NCI-H2171 (cell line): ENCODE data around the gene TIFAB.

Experiments used
- DNase-seq: peaks from one replicate; lab custom pipeline; 2025; lab: John Stamatoyannopoulos, UW

Gene TIFAB

DNA sequence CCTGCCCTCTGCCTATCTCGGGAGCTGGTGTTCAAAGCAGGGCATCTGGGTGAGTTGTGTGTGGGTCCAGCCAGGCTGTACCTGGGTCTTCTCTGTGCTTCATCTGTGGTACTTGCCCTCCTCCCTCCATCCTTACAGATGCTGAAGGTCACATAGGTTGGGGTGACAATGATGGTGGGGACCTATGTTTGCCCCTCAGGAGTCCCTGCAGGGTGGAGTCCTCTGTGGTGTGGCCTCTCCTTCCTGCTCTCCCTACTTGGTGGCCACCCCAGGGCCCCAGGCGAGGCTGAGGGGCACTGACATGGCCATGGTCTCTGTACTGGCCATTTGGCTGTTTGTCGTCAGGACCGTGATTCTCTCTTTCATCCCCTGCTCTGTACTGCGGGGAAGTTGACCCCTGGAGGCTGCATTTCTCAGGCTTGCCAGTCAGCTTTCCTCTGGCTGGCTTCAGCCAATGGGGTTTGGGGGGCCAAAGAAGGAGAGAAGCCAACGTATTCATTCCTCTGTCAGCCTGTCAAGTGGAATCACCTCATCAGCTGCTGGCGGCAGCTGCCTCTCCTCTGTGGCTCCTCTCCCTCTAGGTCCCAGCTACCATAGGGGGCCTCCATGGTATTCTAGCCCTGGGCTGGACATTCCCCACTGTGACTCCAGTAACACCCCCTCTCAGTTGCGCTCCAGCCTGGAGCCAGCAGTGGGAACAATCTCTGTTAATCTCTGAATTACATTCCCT, 9.6 kb downstream of the TIFAB start:
- DNase-seq: no peak

DNA sequence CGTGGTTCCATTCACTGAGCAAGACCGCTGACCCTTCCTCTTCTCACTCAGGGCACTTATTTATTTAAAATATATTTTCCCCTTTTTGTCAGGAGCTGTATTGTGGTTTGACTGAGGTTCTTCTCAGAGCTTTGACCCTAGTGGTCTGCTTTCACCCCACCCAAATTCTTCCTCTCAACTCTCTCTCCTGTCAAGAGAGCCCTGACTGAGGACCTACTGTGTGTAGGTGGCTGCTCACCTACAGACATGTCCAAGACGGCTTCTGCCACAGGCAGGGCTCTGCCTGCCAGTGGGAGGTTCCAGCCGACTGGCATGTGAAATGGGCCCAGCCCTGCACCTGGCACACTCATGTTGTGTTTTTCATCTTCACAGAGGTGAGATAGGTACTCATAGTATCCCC, 10.2 kb downstream of the TIFAB start:
- DNase-seq: no peak

DNA sequence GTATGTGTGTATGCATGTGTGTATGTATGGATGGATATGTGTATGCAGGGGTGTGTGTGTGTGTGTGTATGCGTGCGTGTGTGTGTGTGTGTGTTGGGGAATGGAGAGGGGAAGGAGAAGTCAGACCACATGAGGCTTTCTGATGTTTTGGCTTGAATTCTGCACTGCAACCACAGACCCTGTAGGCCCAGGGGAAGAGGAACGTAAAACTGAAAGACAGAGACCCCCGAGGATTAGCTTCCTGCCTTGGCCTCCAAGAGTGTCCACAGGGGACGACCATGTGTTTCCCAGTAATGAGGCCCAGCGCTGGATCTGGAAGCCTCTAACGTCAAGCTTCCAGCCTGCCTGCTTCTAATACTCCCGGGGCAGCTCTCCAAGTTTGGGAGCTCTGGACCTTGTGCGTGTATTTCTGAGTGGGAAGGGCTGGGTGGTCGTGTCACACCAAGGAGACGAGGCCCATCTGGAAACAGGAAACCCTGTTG, 10.8 kb downstream of the TIFAB start:
- no peak for DNase-seq

DNA sequence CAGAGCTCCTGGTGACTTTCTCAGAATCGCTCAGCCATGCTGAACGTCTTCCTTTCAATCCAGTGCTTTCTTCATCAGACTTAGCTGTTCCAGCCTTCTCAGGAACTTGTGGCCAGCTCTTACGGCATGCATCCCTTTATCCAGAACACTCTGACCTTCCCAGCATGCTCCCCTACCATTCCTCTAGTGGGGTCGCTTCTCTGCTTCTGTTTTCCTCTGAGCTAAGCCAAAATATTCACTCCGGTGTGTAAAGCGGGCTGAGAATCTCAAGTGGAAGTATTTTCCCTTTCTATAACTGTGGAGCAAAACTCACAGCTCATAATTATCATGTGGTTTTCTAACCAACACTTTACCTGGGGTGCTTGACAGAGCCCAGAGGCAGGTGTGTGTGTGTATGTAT, 11.2 kb downstream of the TIFAB start:
- DNase-seq: no peak

DNA sequence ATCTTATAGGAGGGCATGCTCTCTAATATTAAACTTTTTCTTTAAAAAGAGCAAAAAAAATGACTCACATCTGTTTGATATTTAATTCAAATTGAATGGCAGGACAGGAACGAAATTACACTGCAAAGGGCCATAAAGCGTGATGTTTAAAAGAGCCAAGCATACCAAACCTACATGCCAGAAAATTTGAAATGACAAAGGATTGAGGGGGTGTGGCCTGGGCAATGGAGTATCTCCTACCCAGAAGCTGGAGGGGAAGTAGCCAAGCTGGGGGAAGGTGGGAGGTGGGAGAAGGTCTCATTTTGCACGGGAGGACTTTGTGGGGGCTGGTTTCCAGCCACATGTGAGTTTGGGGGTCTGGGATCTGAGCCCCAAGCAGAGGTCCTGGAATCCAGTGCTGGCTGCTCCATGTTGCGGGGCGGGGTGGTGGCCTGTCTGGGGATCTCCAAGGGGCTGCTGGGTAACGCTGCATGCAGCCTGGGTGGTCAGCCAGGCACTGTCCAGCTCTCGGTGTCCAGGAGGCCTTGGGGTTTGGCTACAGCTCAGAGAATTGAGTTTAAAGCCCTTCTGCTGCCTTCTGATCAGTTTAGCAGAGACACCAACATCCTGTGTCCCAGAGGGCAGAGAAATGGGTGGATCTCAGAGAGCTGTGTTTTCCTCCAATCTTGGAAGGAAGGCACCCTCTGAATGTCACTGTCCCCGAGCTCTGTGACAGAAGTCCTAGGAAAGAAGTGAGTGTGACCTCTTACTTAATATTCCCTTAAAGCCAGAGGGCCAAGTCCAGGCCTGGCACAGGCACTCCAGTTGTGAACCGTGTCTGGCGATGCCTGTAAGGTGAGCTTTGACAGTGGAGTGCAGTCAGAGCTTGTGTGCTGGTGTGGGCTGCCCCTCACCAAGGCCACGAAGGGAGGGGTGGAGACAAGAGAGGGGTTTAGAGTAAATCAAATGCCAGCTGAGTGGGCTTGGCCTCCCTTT, 12.6 kb downstream of the TIFAB start:
- DNase-seq: no peak

DNA sequence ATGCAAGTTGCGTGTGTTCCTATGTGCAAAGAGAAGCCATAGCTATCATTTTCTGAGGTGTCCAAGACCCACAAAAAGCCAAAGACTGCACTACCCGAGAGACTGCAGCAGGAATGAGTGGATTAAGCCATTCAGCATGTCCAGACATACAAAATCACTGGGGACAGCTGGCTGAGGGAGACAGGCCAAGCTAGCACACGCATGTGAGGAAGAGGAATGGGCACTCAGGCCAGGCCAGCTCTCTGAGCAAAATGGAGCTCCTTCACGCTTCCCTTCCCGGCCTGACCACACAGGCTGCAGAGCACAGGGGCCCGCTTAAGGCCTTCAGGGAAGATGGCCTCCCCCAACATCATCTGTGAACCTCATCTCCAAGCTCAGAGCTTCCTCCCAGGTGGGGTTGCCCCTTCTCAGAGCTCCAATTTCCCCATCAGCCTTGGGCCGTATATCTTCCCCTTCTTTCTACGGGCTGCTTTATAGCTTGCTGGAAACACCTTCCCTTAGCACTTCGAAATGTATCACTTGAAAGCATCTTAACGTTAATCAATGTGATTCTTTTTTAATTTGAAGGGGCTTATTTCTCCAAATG, 13.4 kb downstream of the TIFAB start:
- no peak for DNase-seq

DNA sequence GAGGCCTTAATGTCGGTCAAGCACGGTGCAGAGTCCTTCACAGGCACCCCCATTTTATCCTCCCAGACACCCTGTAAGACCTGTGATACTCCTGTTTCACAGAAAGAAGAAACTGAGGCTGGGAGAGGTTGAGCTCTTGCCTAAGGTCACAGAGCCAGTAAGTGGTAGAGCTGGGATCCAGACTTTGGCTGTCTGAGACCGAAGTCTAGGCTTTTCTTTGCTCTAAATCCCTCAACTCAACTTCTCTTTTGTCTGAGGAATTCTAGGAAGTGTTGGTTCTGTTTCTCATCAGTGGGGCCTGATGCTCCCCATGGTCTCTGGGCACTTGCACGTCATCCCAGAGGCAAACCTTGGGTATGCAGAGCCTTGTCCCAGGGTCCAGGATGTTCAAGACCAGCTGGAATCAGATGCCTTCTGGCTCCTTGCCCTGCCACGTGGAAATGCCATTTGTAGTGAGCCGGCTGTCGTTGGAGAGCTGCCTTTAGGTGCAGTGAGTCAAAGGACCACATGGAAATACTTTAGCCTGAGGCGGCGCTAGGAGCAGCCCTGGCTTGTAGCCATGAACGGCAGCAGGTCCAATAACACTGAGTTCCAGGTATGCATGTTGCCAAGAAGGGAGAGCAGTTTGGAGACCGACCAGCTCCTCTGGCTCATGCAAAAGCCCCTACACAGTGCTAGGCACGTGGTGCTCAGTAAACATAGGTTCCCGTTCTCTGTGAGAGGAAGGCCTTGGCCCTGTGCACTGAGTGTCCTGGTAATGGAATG, 14.2 kb downstream of the TIFAB start:
- no peak for DNase-seq

DNA sequence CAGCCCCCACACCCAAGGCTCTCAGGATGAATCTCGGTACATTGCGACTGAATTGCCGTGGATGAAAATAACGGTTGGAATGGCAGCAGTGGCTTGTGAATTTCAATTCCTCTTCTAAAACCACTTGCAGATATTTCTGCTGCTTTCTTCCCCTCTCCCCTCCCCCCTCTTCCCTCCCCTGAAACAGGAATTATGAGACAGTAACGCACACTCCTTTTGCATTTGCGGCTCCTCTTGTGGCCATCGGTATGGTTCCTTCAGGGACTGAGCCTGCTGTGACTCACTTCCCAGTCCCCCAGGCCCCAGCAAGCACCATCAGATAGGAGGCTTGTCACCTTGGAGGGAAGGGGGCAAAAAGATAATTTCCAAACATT, 14.7 kb downstream of the TIFAB start:
- no peak for DNase-seq

DNA sequence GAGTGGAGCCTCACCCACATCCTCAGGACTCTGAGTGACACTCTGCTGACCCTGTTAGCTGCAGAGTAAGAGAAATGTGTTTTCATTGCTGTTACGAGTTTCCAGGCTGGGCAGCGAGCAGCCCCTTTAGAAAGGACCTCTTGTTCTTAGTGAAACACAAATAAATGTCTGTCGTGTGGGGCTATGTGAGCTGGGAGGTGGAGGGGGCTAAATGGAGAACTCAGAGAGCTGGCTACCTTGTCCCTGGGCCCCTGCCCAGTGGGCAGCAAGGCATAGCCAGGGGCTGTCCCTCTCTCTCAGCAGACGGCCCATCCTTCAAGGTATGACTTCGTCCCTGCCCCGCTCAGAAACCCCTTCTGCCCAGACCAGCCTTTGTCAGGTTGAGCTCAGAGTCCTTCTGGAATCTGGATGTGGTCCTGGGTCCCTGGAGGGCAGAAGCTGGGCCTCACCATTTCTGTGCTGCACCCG, 15.2 kb downstream of the TIFAB start:
- no peak for DNase-seq

DNA sequence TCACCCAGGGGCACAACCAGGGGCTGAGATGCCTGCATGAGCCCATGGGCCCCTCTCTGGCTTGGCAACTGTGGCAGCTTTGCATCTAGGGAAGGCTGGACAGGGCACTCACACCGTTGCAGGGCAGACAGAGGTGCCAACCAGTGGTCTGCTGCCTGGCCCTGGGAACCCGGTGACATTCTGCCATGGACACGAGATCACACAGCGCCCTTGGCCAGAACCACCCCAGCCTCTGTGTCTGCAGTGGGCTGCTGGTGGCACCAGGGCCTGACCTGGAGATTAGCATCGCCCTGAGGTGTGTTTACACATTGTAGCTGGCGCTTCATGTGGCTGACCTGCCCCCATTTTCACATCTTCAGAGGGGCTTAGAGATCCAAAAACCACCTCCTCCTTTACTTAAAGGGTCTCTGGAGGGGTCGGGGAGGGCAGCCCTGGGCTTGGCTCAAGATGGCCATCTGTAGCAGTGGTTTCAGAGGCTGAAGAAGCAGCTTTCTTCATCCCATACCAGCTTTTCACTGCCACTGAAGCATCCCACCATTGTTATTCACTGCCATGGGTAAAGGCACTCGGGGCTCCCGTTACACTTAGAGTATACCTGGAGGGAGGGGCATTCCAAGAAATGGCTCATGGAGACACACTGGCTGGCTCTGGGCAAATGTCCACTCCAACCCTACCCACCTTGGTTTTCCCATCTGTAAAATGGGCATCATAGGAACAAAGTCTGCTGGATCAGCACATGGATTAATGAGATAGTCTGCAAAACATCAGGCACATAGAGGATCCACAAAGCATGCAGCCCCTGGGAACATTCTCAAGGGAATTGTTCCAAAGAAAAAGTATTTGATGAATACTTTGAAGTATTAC, 16.5 kb downstream of the TIFAB start:
- DNase-seq: no peak

DNA sequence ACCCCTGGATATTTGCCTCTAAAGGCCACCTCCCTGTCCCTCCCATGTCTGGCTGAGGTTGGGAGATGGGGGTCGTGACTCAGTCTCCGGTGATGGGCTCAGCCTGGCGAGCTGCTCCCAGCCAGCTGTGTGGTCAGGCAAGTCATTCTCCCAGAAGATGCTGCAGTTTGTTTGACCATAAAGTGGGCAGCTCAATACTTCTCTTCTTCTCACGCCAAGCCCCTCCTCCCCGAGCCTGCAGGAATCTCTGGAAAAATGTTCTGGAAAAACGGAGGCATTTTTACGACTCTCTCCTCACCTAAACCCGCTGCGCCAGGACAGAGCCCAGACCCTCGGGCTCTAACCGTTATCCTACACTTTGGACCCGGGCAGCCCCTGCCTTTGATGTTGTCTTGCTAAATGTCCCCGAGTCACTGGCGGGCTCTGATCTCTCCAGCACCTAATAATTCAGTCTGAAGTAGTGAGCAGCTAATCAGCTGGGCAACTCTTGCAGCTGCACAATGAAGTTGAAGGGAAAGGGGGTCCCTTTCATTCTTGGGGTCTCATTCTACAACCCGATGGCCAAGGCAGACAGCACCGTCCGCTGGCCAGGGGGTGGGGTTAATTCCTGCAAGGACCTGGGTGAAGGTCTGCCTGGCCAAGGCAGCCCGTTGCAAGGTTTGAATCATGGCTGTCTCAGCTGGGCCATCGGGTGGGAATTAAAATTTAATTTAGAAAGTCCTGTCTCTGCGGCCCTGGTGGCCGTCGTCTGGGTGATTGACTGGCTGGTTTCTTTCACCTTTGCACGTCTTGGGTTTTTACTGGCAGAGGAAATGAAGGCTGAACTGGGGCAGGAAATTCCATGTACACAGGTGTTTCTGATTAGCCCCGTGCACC, 17.3 kb downstream of the TIFAB start:
- no peak for DNase-seq

DNA sequence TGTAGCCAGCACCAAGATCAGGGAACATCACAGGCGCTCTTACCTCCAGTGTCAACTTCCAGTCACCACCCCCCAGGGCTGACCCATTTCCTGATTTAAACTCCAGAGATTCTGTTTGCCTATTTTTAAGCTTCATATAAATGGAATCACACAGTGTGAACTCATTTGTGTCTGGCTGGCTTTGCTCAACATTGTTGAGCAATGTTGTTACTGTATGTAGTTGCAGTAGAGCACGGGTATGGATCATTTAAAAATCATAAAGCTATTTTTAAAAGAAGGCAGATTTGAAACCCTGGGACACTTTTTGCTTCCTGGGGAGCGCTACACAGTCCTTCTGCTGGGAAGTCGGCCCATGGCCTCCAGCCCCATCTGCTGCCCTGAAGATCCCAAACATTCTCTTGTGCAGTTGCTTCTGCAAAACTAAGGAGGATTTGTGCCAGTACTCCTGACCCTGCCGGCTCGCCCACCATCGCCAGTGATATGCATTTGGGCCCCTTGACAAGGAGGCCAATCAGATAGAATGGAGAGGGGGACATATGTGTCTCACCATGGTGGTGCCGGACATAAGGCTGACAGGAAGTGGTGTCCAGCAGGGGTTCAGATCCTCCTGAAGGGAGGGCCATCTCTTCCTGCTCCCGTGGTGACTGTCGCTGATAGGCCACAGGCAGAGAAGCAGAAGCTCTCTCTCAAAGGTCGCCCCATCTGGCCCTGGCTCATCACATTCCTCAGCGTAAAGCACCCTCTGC, 18.3 kb downstream of the TIFAB start:
- DNase-seq: no peak

DNA sequence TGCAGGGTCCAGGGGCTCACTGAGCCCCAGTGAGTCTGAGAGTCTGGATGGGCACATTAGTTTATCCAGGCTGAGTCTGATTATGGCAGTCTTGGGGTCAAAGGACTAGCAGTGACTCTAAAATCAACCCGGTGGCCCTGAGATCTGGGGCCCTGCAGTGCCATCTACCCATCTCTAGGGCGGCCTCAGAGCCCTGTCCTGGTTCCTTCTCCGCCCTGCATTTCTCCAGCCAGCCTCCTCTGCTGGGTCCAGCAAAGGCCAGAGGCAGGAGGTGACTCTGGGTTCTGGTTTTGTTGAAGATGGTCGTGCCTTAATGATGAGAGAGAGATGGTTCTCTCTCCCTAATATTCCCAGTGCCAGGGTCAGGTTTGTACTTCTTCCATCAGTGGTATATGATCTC, 20.0 kb downstream of the TIFAB start:
- DNase-seq: no peak

DNA sequence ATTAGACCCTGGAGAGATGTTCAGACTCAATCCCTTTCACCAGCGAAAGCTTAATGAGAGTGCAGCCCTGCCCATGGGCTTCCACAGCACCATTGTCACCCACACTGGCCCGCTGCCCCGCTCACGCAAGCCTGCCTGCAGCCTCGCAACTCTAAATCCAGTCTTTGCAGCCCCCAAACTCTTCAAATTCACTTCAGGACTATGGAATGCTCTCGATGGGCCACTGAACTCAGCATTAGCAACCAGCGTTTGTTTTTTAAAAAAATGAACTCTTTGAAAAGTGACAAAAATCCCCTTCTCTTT, 22.1 kb downstream of the TIFAB start:
- DNase-seq: no peak

DNA sequence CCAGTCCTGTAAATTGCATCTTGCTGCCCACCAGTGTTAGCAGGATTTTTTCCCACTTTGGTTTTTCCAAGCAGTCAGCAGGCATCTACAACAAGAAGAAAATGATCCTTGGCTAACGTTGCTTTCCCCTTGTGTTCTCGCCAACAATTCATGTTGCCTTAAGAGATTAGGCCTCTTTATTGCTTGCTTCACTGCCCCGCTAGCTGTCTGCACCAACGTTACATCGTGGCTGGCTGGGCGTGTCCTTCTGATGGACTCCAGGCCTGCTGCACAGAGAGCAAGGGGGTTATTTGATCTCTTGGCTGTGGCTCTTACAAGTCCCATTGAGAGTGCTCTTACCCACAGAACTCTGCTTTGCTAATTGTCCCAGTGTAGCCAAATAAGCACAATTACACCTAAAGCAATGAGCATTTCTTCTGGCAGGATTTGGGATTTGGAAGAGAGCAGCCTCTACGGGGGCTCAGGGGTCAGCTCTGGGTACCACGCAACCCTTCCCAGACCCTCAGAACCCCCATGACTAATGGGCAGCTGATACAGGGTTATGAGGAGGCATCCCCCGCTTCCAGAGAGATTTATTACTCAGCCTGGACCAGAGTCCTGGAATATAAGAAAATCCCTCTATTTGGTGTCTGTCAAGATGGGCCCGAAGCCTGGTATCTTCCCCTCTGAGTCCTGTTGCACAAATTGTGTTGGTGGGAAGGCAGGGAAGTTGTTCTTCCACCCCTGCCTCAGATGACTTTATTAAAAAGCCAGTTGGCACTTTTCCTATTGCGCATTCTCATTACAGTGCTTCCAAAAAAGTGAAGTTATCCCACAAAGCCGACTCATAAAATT, 22.6 kb downstream of the TIFAB start:
- no peak for DNase-seq

DNA sequence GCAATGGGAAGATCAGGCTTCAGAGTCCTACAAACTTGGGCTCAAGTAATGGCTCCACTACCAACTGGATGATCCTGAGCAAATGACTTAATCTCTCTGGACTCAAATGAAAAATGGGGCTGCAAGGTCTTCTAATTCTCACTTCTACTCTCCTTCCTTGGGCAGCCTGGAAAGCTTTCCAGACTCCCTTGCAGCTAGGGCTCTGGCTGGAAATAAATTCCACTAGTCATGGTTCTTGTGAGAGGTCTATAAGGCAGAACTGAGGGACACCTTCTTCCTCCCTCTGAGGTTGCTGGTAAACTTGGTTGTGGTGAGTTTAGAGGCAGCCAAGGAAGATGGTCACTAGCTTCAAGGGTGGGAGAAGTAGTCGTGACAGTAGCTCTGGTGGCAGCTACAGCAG, 23.6 kb downstream of the TIFAB start:
- no peak for DNase-seq

DNA sequence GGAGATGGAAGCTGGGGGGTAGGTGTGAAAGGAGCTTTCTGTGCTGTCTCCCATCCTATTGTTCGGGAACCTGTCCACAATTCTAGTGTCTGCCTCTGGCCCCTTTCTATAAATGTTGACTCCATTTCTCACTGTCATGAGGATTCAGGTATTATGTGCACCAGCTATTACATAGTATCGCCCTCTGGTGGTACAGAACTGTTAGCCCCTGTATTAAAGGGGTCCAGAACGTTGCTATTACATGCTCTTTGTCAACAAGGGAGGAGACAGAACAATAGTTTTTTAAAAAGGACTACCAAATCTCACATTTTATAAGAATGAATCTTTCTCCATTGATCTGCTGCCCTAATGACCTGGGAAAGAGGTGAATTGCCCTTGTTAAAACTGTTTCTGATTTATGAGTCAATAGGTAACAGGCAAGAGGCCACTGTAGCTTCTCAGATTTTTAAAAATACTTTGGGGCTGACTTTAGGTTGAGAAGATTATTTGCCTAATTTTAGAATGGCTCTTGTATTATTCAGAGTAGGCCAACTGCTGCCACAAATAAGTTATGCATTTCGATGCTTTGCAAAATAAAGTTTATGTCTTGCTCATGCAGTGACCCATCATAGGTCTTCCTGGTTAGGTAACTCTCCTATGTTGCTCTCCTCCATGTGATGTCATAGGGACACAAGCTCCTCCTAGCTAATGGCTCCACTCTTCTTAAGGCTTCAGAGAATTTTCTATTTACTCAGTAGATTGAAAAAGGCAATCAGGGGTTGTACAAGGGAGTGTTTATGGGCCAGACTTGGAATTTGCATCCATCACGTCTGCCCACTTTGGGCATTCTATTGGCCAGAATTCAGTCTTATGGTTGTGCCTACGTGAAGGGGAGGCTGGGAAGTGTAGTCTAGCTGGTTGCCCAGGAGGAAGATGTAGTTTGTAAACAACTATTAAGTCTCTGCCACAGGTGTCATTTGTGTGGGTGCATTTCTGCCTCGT, 25.8 kb downstream of the TIFAB start:
- DNase-seq: no peak
